ENCODE measurements around the gene DLG3. TPM values are rescaled to one million over a fixed set of nuclear protein-coding genes. Genes with fewer than 3 reads are reported as not detected.
"Not testable (repeated sequence)": the region's sequence is repeated elsewhere in the genome, so short reads cannot be mapped to it uniquely, and the experiment has no call there.

DLG3 gene
- total and polyA plus RNA-seq, 2 of the 8 experiments (the other 6 are each of a cell fraction or from before 2014, with no cell fraction given), result 29.2 to 63.8 TPM

DNA sequence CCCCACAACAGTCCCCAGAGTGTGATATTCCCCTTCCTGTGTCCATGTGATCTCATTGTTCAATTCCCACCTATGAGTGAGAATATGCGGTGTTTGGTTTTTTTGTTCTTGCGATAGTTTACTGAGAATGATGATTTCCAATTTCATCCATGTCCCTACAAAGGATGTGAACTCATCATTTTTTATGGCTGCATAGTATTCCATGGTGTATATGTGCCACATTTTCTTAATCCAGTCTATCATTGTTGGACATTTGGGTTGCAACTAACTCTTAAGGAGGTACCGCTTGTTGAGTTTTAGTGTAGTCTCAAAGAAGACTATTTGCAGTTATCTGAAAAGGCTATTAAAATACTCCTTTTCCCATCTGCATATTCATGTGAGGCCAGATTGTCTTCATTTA, 44.5 kb upstream of the DLG3 start:
- H3K79me2 ChIP-seq (ENCODE audit: control insufficient read depth in 1 of 2, insufficient read depth in 2 of 2, low read length in 2 of 2); H3K79me1 ChIP-seq (ENCODE audit: low read depth, low read length); H4K5ac ChIP-seq (ENCODE audit: insufficient read length, low read depth, low read length); H4K91ac ChIP-seq (replicated peaks; ENCODE audit: insufficient read length, low read length); H2BK15ac ChIP-seq (ENCODE audit: low read length); H2AK5ac ChIP-seq (ENCODE audit: low read depth, low read length); H3K9me3 ChIP-seq (ENCODE audit: insufficient read depth in 2 of 2, low read depth in 1 of 2, low read length in 1 of 2); H4K8ac ChIP-seq (ENCODE audit: extremely low read depth, insufficient read depth, low read length); H3K4me2 ChIP-seq (ENCODE audit: insufficient read depth in 1 of 2, low read depth in 2 of 2, low read length in 2 of 2); H3K4ac ChIP-seq (replicated peaks; ENCODE audit: insufficient read length, low read depth, low read length); H3K9ac ChIP-seq (replicated peaks in 1 of 4; ENCODE audit: extremely low read depth in 1 of 4, low read depth in 3 of 4, low read length in 3 of 4); H4K20me1 ChIP-seq (replicated peaks in 1 of 2; ENCODE audit: control insufficient read depth in 1 of 2, insufficient read depth in 2 of 2, low read length in 2 of 2); POLR2A ChIA-PET (ENCODE audit: partially characterized antibody); H3K4me1 ChIP-seq (replicated peaks in 1 of 4; ENCODE audit: control insufficient read depth in 3 of 4, insufficient read depth in 4 of 4, low read length in 3 of 4); H3K23me2 ChIP-seq (ENCODE audit: low read depth, low read length); H3K56ac ChIP-seq (replicated peaks; ENCODE audit: insufficient read length, low read depth, low read length); H2AFZ ChIP-seq (ENCODE audit: low read length); DNase-seq (ENCODE audit: low read depth in 1 of 2, low spot score in 2 of 2); H2BK120ac ChIP-seq (replicated peaks; ENCODE audit: low read depth, low read length); H2BK12ac ChIP-seq (ENCODE audit: low read depth, low read length); H3K23ac ChIP-seq (ENCODE audit: insufficient read length); H3K18ac ChIP-seq (ENCODE audit: extremely low read depth, low read length); H2BK5ac ChIP-seq (ENCODE audit: low read depth, low read length); H3K27ac ChIP-seq (ENCODE audit: low read depth, low read length); CTCF ChIA-PET (ENCODE audit: partially characterized antibody); H3K4me3 ChIP-seq (ENCODE audit: extremely low read depth in 1 of 4, insufficient read depth in 2 of 4, low read depth in 3 of 4, low read length in 4 of 4); H3K14ac ChIP-seq (ENCODE audit: insufficient read length); H2BK20ac ChIP-seq (ENCODE audit: low read length); FAIRE-seq; H3K27me3 ChIP-seq (replicated peaks in 1 of 4; ENCODE audit: control insufficient read depth in 3 of 4, extremely low read depth in 1 of 4, insufficient read depth in 3 of 4, low read length in 3 of 4): not testable (repeated sequence)
- 100% methylated on average over 1 of the region's 3 CpGs; no CpG with 5 or more reads in 1 of the 2 experiments for WGBS, 2 experiments (ENCODE audit: extremely low coverage in 1 of 2, insufficient coverage in 1 of 2, insufficient read length in 1 of 2, insufficient replicate concordance in 2 of 2, low coverage in 1 of 2, low lambda C conversion rate in 2 of 2, missing lambda C conversion rate in 1 of 2)
- peaks cover 3 to 27% (median 11%) of the 10 kb centered on the region in 4 experiments; a peak in 6 of 8 replicates for H3K36me3 ChIP-seq (ENCODE audit: control insufficient read depth in 2 of 4, insufficient read depth in 4 of 4, low read length in 3 of 4)
